HepG2 (cell line): Measurements from ENCODE around the gene REEP3. TPM values are rescaled to one million over a fixed set of nuclear protein-coding genes. Genes with fewer than 3 reads are reported as not detected.

ENCODE experiments used
- ATAC-seq: fragments of 200-7000 bp; cut with Tn5 transposase; 3 replicates; pipeline ENCODE4 v1.9.1; 2020; ENCODE audit warnings: mild to moderate bottlenecking, moderate library complexity
- BruUV-seq: library from RNA; stranded (reverse); fragments of 400-500 nt; replicated peaks from 2 replicates; lab custom pipeline; 2021; lab: Mats Ljungman, UMichigan
- CTCF ChIA-PET: fragments of 300-600 bp; formaldehyde crosslinking; extraction: SDS; loops from one replicate; lab custom pipeline; 2021; ENCODE audit warnings: low total read pairs, inconsistent platforms, low intra/inter-chr PET ratio; lab: Yijun Ruan, JAX
- POLR2A ChIA-PET: fragments of 350-600 bp; sonication (Branson Sonifier 250); formaldehyde crosslinking; loops from one replicate; lab custom pipeline; 2020; ENCODE audit warnings: antibody characterized with exemption, inconsistent platforms; lab: Yijun Ruan, JAX
- DNase-seq: peaks from one replicate; pipeline ENCODE4 v3.0.0-alpha.2; 2015; ENCODE audit warnings: low spot score
- FAIRE-seq: peaks from 3 replicates; lab custom pipeline; 2011; peaks lifted over from hg19 to GRCh38; lab: Jason Lieb, UNC
- H2AFZ ChIP-seq: one replicate; pipeline ENCODE4 v1.6.1; 2011; ENCODE audit warnings: low read length, inconsistent platforms
- H3K27ac ChIP-seq: fragments of 300-600 bp; 3 replicates; pipeline ENCODE4 v1.8.0; 2011; ENCODE audit warnings: mixed run types, mild to moderate bottlenecking, mixed read lengths, low read length, inconsistent platforms; ENCODE audit not compliant: insufficient read depth; ENCODE audit errors: extremely low read length
- H3K27me3 ChIP-seq, 2 experiments: fragments of 200-600 bp in 1 of 2; 2 replicates in 1 of 2; 3 replicates in 1 of 2; pipeline versions ENCODE4 v1.6.0 to v1.8.0; 2011; ENCODE audit warnings: low read length in 2 of 2, mild to moderate bottlenecking in 2 of 2, moderate library complexity in 2 of 2, inconsistent platforms in 1 of 2; ENCODE audit not compliant: insufficient read depth in 2 of 2, control insufficient read depth in 1 of 2
- H3K36me3 ChIP-seq, 2 experiments: fragments of 200-600 bp in 1 of 2; replicated peaks in 1 of 2; 2 replicates in 1 of 2; 3 replicates in 1 of 2; pipeline versions ENCODE4 v1.5.1 to v1.8.0; 2011; ENCODE audit warnings: low read length in 2 of 2, inconsistent platforms in 1 of 2; ENCODE audit not compliant: insufficient read depth in 2 of 2, control insufficient read depth in 1 of 2
- H3K4me1 ChIP-seq: 2 replicates; pipeline ENCODE4 v1.5.1; 2012; ENCODE audit warnings: low read length, inconsistent platforms; ENCODE audit not compliant: insufficient read depth
- H3K4me2 ChIP-seq: 2 replicates; pipeline ENCODE4 v1.6.0; 2011; ENCODE audit warnings: low read depth, low read length, inconsistent platforms
- H3K4me3 ChIP-seq, 3 experiments: fragments of 200-600 bp in 1 of 3; sonication (generic), shearing (Covaris generic) in 1 of 3; replicated peaks in 1 of 3; 2 replicates each; pipeline ENCODE4 v1.5.1; 2011 to 2016; ENCODE audit warnings: low read length in 3 of 3, inconsistent platforms in 2 of 3, low read depth in 2 of 3, mild to moderate bottlenecking in 2 of 3, control low read depth in 1 of 3, mixed read lengths in 1 of 3; ENCODE audit not compliant: insufficient read depth in 1 of 3
- H3K79me2 ChIP-seq: one replicate; pipeline ENCODE4 v1.6.1; 2011; ENCODE audit warnings: low read length, inconsistent platforms; ENCODE audit not compliant: insufficient read depth
- H3K9ac ChIP-seq: 2 replicates; pipeline ENCODE4 v1.6.0; 2011; ENCODE audit warnings: mild to moderate bottlenecking, low read depth, low read length, inconsistent platforms; ENCODE audit not compliant: insufficient read depth
- H3K9me3 ChIP-seq: 2 replicates; pipeline ENCODE4 v1.5.1; 2012; ENCODE audit warnings: mild to moderate bottlenecking, low read length
- H4K20me1 ChIP-seq: 2 replicates; pipeline ENCODE4 v1.6.0; 2011; ENCODE audit warnings: inconsistent platforms, mild to moderate bottlenecking, low read length, moderate library complexity; ENCODE audit not compliant: insufficient read depth
- BORCS8-MEF2B ChIP-seq: sonication (generic); formaldehyde crosslinking; IDR thresholded peaks from 2 replicates; pipeline ENCODE4 v1.8.0; 2022; ENCODE audit warnings: mild to moderate bottlenecking, missing genetic modification reagents
- BRF2 ChIP-seq: sonication (generic); formaldehyde crosslinking; IDR thresholded peaks from 2 replicates; pipeline ENCODE4 v1.8.1; 2022; ENCODE audit warnings: mild to moderate bottlenecking, missing genetic modification reagents
- DZIP1 ChIP-seq: sonication (generic); formaldehyde crosslinking; IDR thresholded peaks from 2 replicates; pipeline ENCODE4 v1.5.0; 2020; ENCODE audit warnings: mild to moderate bottlenecking, missing genetic modification reagents
- HCFC1 ChIP-seq: fragments of 150-350 bp; IDR thresholded peaks from 2 replicates; pipeline ENCODE4 v1.6.1; 2014; ENCODE audit warnings: low read depth, low read length
- HNF4G ChIP-seq, 2 experiments: sonication (generic) in 1 of 2; formaldehyde crosslinking in 1 of 2; IDR thresholded peaks; 2 replicates each; pipeline versions ENCODE4 v1.4.0 to v1.6.1; 2011 to 2020; ENCODE audit warnings: borderline replicate concordance in 2 of 2, low read depth in 2 of 2, mild to moderate bottlenecking in 2 of 2, low read length in 1 of 2, missing genetic modification reagents in 1 of 2, moderate library complexity in 1 of 2
- JUNB ChIP-seq: sonication (generic); formaldehyde crosslinking; IDR thresholded peaks from 2 replicates; pipeline ENCODE4 v1.8.0; 2022; ENCODE audit warnings: missing genetic modification reagents, mild to moderate bottlenecking, borderline replicate concordance
- KMT2B ChIP-seq: IDR thresholded peaks from 2 replicates; pipeline ENCODE4 v1.6.1; 2016; ENCODE audit warnings: missing genetic modification reagents, missing compliant biosample characterization
- NCOA2 ChIP-seq: sonication (generic); formaldehyde crosslinking; IDR thresholded peaks from 2 replicates; pipeline ENCODE4 v1.8.0; 2022; ENCODE audit warnings: inconsistent platforms
- POLR2AphosphoS2 ChIP-seq: IDR thresholded peaks from 2 replicates; pipeline ENCODE4 v1.6.1; 2011; ENCODE audit warnings: low read depth, low read length, improper control_type of control experiment
- ZBTB21 ChIP-seq: sonication (generic); formaldehyde crosslinking; IDR thresholded peaks from 2 replicates; pipeline ENCODE4 v1.4.0; 2020; ENCODE audit warnings: missing genetic modification reagents
- ZKSCAN5 ChIP-seq: sonication (generic); formaldehyde crosslinking; IDR thresholded peaks from 2 replicates; pipeline ENCODE4 v1.5.1; 2020; ENCODE audit warnings: mild to moderate bottlenecking, missing genetic modification reagents
- ZNF552 ChIP-seq: sonication (generic); formaldehyde crosslinking; IDR thresholded peaks from 2 replicates; pipeline ENCODE4 v1.9.0; 2022; ENCODE audit warnings: missing genetic modification reagents, mild to moderate bottlenecking, borderline replicate concordance
- ZNF563 ChIP-seq: sonication (generic); formaldehyde crosslinking; IDR thresholded peaks from 2 replicates; pipeline ENCODE4 v1.8.0; 2022; ENCODE audit warnings: mild to moderate bottlenecking, moderate library complexity, missing genetic modification reagents
- ZNF773 ChIP-seq: sonication (generic); formaldehyde crosslinking; IDR thresholded peaks from 2 replicates; pipeline ENCODE4 v1.4.0; 2020; ENCODE audit warnings: missing genetic modification reagents, borderline replicate concordance
- ZNF777 ChIP-seq: sonication (generic); formaldehyde crosslinking; IDR thresholded peaks from 2 replicates; pipeline ENCODE4 v1.4.0; 2020; ENCODE audit warnings: missing genetic modification reagents
- WGBS: methylation state at CpG from one replicate; pipeline ENCODE4 v1.1.6; 2017; ENCODE audit warnings: low lambda C conversion rate; 5-methylcytosine and 5-hydroxymethylcytosine counted together
- in situ Hi-C: cut with HindIII; loops from 2 replicates; pipeline ENCODE4 v1.10.0; 2017; ENCODE audit warnings: low pct_unique_long_range_greater_than_20kb; ENCODE audit not compliant: extremely low pct_ligation_motif_present
- intact Hi-C: fragments of 100-400 bp; cut with micrococcal nuclease; formaldehyde crosslinking; loops from one replicate; pipeline ENCODE4 v1.10.0; 2022; ENCODE audit not compliant: unreplicated experiment
- polyA plus RNA-seq, 8 experiments: library from polyadenylated mRNA; depleted of rRNA in 3 of 8; stranded (reverse) in 7 of 8; unstranded in 1 of 8; fragments of >200 nt; fragmentation: Illumina TruSeq in 4 of 8; extraction: Trizol in 4 of 8; gene quantifications; 2 replicates each; pipeline versions ENCODE4 v1.2.1 to v1.2.3, GENCODE V29; 2011 to 2016; ENCODE audit warnings: low read depth in 4 of 8, missing spikeins in 1 of 8, mixed read lengths in 1 of 8; ENCODE audit not compliant: insufficient read depth in 1 of 8
- total RNA-seq, 5 experiments: library from RNA; depleted of rRNA; stranded (reverse); fragments of >200 nt; fragmentation: Illumina TruSeq; extraction: Trizol; gene quantifications; 2 replicates each; pipeline ENCODE4 v1.2.3, GENCODE V29; 2016; ENCODE audit warnings: low read depth in 1 of 5

The REEP3 gene
- total and polyA plus RNA-seq, 2 of the 13 experiments (the other 11 are each of a cell fraction or from before 2014, with no cell fraction given), result 7.1 to 31.4 TPM

GRCh38 chr10:63553473-63553872 lies 32.3 kb downstream of the REEP3 start:
- Histone ChIP-seq H3K9me3 (no peaks in the 10 kb centered on the region), H3K4me1 (peaks cover 23% of the 10 kb centered on the region), H3K79me2 (peaks cover 4% of the 10 kb centered on the region), H3K4me3 (no peak overlapping the region), H3K27me3 (no peaks in the 10 kb centered on the region), H3K27ac (no peak overlapping the region), H3K36me3 (no peaks in the 10 kb centered on the region), H2AFZ (no peak overlapping the region), H4K20me1 (no peaks in the 10 kb centered on the region), H3K9ac (no peak overlapping the region), H3K4me2 (no peak overlapping the region)
- DNase-seq (no peak), FAIRE-seq (no peak), ATAC-seq (no peak)
- BruUV-seq, result no TSS peak
- WGBS, result 99% methylated on average over 6 of the region's 6 CpGs
- in situ Hi-C loops (no loop called here), intact Hi-C loops (no loop called here)
- TF ChIP-seq DZIP1 (CRISPR knock-in tag) (no peak), KMT2B (CRISPR knock-in tag) (no peak), ZKSCAN5 (CRISPR knock-in tag) (no peak), HCFC1 (no peak), ZNF563 (CRISPR knock-in tag) (no peak), NCOA2 (CRISPR knock-in tag) (no peak), ZNF552 (CRISPR knock-in tag) (no peak), POLR2AphosphoS2 (no peak), JUNB (CRISPR knock-in tag) (no peak), ZBTB21 (CRISPR knock-in tag) (no peak), ZNF773 (no peak), BORCS8-MEF2B (CRISPR knock-in tag) (no peak), BRF2 (CRISPR knock-in tag) (no peak), HNF4G (IDR thresholded peaks at IDR 0.05; ENCODE audit: borderline replicate concordance, low read depth, low read length) (no peak), HNF4G (CRISPR knock-in tag; IDR thresholded peaks at IDR 0.05; ENCODE audit: borderline replicate concordance, low read depth) (no peak), ZNF777 (CRISPR knock-in tag) (no peak)
- POLR2A ChIA-PET, result no interaction called here
- CTCF ChIA-PET, result no interaction called here
